GM21737 (cell line): ENCODE measurements around the gene LRRIQ1.

ENCODE experiments used
- ATAC-seq: cut with Tn5 transposase; IDR thresholded peaks from one replicate; pipeline ENCODE4 v1.9.1; 2021; ENCODE audit warnings: mild to moderate bottlenecking, moderate library complexity; ENCODE audit not compliant: unreplicated experiment

Gene LRRIQ1

DNA sequence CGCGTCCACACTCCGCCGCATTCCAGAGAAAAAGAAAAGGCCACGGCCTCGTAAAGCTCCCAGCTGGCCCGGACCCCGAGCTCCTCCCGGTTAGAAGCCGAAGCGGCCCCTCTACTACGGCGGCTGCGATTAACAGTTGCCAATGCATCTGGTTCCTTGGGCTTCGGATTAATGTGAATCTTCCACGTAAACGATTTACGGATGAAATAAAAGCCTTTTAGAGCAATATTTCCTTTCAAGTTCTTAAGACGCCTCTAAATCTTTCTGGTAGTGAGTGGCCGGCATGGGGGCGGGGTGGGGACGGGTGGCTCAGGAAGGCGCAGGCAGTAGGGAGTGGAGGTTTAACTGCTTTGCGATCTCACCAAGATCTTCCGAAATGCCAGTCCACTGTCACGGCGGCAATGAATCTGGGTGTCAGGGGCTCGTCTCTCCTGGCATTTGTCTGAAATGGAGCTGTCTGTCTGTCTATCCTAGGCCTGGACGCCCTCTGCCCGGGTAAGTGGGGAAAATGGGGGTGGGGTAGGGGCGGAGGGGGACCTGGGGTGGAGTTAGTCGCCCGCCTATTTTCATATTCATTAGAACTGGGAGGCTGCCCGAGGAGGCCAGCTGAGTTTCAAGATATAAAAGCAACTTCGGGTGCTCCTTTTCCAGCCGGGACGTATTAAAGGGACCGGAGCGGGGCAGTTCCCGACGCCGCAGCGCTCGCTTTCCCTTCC, 243.5 kb downstream of the LRRIQ1 start:
- ATAC-seq: no peak

DNA sequence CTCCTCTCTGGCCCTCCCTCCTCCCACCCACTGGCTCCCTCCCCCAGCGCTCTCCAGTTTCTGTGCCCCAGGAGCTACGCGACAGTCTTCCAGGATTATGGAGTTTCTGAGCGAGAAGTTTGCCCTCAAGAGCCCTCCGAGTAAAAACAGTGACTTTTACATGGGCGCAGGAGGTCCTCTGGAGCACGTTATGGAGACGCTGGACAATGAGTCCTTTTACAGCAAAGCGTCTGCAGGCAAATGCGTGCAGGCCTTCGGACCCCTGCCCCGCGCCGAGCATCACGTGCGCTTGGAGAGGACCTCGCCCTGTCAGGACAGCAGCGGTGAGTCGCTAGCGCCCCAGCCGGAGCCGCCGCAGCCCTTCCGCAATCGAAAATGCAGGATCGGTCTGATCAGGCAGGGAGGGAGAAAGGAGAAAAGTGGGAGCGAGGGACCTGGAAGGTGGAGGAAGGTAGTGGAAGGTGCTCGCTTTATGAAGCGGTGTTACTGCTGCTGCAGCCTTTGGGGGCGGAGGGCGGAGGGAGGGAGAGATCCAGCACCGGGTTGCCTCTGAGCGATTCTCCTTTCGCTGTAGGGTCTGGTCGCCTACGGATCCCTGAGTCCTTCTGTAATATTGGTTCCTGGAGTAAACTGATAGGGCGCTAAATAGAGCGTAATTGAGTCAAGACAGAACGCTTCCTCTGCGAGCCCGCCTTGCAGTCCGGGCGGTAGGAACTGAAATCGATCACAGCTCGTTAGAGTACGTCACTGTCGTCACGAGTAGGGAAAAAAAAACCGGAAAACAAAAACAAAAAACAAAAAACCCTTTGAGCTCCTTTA, 244.2 kb downstream of the LRRIQ1 start, which contains the start of gene ALX1:
Gene ALX1, plus strand, starts transcription at position 56 of the 819 bp plus-strand sequence. Its CDS starts 42 bp downstream, at position 98.
- no peak for ATAC-seq

DNA sequence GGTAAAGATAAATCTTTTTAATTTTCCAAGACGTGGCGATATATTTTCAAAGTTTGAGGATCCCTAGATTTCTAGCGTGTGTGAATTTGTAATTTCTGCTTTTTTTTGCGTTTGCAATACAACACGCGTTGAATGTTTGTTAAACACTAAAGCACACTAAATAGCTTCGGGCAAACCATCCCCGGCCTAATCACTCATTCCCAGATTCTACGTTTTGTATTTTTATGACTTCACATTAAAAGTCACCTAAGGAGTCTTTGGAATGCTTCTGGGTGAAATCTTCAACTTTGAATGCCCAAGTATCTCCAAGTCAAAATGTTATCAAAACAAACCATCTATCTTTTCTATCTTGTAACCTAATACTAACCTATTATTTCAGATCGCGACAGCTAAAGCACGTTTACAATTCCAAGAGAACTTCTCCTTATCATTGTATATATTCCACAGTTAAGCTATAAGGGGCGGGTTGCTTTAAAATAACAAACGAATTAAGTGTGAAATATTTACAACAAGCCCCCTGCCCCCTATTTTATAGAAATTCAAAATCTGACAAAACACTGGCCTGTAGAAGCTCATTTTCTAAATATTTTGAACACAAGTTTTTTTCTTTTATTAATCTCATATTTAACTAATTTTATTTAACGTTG, 245.0 kb downstream of the LRRIQ1 start:
- ATAC-seq: no peak

- ATAC-seq: no peak
These were observed 245.6 kb downstream of the LRRIQ1 start for GRCh38 chr12:85281636-85282312.

GRCh38 chr12:85283560-85283959, 247.4 kb downstream of the LRRIQ1 start:
- no peak for ATAC-seq
